Thoracic aorta (tissue), 2 donors: ENCODE measurements around the gene ADI1. TPM values are rescaled to one million over a fixed set of nuclear protein-coding genes. Genes with fewer than 3 reads are reported as not detected.

Source experiments
- ATAC-seq: fragments of 150-250 bp; one replicate; pipeline ENCODE4 v1.8.0; 2017; ENCODE audit warnings: low read depth; ENCODE audit not compliant: insufficient number of reproducible peaks, low FRiP score
- DNase-seq: peaks from one replicate; pipeline ENCODE4 v3.0.0-alpha.2; 2020; ENCODE audit warnings: low spot score
- H3K27ac ChIP-seq, 2 donors: fragments of 200-600 bp; sonication (generic); 1 replicate in 1 of 2; 2 replicates in 1 of 2; pipeline ENCODE4 v1.5.1; 2016; ENCODE audit warnings: mild to moderate bottlenecking in 2 of 2, moderate library complexity in 2 of 2
- H3K27me3 ChIP-seq: fragments of 200-600 bp; sonication (generic); replicated peaks from 2 replicates; pipeline ENCODE4 v1.6.0; 2016; ENCODE audit warnings: mild to moderate bottlenecking; ENCODE audit not compliant: insufficient read depth
- H3K36me3 ChIP-seq: fragments of 200-600 bp; sonication (generic); one replicate; pipeline ENCODE4 v1.5.1; 2016
- H3K4me1 ChIP-seq, 2 donors: fragments of 200-600 bp; sonication (generic); 1 replicate in 1 of 2; 2 replicates in 1 of 2; pipeline versions ENCODE4 v1.5.1 to v1.6.0; 2016; ENCODE audit warnings: low read depth in 2 of 2, mild to moderate bottlenecking in 1 of 2; ENCODE audit not compliant: control insufficient read depth in 1 of 2
- H3K4me3 ChIP-seq: fragments of 200-600 bp; sonication (generic); 2 replicates; pipeline ENCODE4 v1.5.1; 2016; ENCODE audit warnings: mild to moderate bottlenecking
- H3K9me3 ChIP-seq: fragments of 200-600 bp; sonication (generic); 2 replicates; pipeline ENCODE4 v1.5.1; 2016
- total RNA-seq, 2 donors: library from RNA; depleted of rRNA; stranded (reverse); fragments of >200 nt; gene quantifications; one replicate each; pipeline versions ENCODE4 v1.1.0 to v1.2.3, GENCODE V29; 2016
- TF ChIP-seq, protein P1 (sequence below): fragments of 200-600 bp; sonication (generic); IDR thresholded peaks from one replicate; pipeline ENCODE4 v1.5.1; 2019; ENCODE audit warnings: antibody characterized with exemption

The ADI1 gene
- total RNA-seq, 2 donors from 2014 or later: 120 to 126 TPM

DNA sequence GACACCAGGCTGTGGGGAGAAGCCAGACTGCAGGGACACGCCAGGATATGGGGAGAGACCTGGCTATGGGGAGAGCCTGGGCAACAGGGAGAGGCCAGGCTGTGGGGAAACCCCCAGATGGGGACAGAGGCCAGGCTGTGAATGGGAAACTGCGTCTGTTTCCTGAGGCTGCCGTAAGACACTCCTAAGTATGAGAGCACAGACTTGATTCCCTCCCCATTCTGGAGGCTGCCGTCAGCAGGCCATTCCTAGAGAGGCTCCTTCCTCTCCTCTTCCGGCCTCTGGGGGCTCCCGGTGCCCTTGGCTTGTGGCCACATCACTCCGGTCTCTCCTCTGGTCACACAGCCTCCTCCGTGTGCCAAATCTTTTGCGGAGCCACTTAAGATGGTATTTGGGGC lies 32.3 kb downstream of the ADI1 start:
- Histone ChIP-seq H3K36me3 (peaks cover 7% of the 10 kb centered on the region), H3K27me3 (no peaks in the 10 kb centered on the region), H3K4me3 (no peak overlapping the region), H3K4me1 (peaks cover 0 to 26% of the 10 kb centered on the region in 2 donors), H3K27ac (peak overlapping the region; percentile 4 to 45), H3K9me3 (no peaks in the 10 kb centered on the region)
- TF ChIP-seq, protein P1, sequence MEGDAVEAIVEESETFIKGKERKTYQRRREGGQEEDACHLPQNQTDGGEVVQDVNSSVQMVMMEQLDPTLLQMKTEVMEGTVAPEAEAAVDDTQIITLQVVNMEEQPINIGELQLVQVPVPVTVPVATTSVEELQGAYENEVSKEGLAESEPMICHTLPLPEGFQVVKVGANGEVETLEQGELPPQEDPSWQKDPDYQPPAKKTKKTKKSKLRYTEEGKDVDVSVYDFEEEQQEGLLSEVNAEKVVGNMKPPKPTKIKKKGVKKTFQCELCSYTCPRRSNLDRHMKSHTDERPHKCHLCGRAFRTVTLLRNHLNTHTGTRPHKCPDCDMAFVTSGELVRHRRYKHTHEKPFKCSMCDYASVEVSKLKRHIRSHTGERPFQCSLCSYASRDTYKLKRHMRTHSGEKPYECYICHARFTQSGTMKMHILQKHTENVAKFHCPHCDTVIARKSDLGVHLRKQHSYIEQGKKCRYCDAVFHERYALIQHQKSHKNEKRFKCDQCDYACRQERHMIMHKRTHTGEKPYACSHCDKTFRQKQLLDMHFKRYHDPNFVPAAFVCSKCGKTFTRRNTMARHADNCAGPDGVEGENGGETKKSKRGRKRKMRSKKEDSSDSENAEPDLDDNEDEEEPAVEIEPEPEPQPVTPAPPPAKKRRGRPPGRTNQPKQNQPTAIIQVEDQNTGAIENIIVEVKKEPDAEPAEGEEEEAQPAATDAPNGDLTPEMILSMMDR: no peak
- DNase-seq (no peak), ATAC-seq (no peak)

DNA sequence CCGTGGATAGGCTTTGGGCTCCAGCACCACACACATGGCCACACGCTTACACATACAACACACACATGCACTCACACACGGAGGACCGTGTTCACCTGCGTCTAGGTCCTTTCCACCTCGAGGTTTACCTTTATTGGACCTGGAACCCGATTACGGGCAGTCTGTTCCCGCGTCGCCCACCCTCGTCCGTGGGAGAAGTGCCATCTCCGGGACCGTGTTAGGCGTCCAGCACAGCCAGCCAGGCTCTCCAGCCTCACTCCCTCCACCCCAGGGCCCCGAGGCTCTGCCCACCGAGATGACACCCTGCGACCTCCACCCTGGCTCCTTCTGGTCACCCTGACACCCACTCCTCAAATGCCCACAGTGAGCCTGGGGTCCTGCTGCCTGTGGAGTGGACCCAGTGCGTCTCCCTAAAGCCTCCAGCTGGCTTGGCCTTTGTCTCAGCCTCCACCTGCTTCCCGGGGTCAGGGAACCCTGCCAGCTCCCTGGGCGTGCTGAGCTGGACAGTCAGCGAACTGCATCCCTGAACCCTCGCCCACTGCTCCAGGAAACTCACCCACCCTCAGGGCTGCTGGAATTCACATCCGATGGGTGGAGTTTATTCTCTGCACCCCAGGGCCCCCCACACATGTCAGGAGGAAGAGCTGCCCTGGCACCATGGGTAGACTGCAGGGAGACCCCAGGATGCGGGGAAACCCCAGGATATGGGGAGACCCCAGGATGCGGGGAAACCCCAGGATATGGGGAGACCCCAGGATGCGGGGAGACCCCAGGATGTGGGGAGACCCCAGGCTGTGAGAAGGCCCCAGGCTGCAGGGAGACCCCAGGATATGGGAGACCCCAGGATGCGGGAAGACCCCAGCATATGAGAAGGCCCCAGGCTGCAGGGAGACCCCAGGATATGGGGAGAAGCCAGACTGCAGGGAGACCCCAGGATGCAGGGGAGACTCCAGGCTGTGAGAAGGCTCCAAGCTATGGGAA lies 33.0 kb downstream of the ADI1 start:
- Histone ChIP-seq H3K27me3 (no peaks in the 10 kb centered on the region), H3K9me3 (no peaks in the 10 kb centered on the region), H3K4me1 (peaks cover 0 to 19% of the 10 kb centered on the region in 2 donors), H3K27ac (peak overlapping the region in 1 of 2 donors; percentile 4), H3K4me3 (no peak overlapping the region), H3K36me3 (peaks cover 7% of the 10 kb centered on the region)
- DNase-seq: no peak
- ATAC-seq: no peak
- TF ChIP-seq, protein P1: no peak

DNA sequence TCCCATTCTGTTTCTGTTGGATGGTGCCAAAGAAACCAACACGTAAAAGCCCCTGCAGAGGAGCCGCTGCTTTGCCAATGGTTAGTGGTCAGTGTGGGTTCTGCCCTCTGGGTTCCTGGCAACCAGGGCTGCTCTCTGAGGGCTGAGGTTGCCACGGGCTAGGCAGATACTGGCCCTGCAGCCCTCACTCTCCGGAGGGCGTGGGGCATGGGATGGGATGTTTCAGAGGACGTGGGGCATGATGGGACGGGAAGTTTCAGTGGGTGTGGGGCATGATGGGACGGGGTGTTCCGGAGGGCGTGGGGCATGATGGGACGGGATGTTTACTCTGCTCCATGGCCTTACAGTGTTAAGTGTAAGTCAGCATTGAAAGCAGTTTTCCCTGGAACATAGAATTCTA lies 34.2 kb downstream of the ADI1 start:
- peaks cover 7% of the 10 kb centered on the region for H3K36me3 ChIP-seq

DNA sequence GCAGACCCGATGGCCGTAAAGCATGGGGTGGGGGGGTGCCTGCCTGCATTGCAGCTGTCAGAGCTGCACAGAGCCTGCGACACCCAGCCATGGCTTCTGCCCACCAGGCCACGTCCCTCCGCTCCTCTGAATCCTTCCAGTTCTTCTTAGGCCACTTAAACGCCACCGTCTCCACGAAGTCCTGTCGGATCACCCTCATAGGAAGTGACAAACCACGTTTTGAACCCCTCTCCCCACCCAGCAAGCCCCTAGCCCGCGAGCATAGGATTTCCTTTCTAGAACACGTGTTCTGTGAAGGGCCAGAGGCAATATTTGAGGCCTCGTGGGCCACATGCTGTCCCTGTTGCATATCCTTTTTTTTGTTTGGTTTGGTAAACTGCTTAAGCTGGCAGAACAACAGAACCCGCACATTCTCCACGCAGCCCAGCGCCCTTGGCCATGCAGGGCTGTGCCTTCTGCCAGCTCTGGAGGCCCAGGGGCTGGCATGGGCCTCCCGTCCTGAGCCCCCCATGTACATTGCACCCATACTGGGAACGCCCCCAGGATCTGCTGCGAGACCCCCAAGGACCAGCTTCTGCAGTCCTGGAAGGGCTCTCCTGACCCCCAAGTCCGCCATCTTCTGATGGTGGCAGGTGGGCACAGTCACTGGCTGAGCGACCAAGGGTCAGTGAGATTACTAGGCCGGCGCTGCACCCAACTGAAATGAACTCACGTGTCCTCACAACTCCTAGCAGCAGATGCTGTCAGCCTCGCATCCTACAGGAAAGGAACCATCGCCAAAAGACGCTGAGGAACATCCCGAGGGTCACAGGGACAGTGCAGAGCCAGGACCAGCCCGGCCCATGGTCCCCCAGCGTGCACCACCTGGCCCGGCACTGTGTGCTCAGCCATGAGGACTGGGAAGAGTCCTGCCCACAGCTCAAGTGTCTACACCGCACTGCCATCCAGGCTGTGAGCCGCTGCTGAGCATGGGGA lies 35.1 kb downstream of the ADI1 start:
- DNase-seq: no peak
- Histone ChIP-seq H3K4me3 (no peak overlapping the region), H3K27me3 (no peaks in the 10 kb centered on the region), H3K9me3 (no peaks in the 10 kb centered on the region), H3K4me1 (peaks cover 0 to 18% of the 10 kb centered on the region in 2 donors), H3K36me3 (peaks cover 15% of the 10 kb centered on the region), H3K27ac (no peak overlapping the region)
- TF ChIP-seq, protein P1: no peak
- no peak for ATAC-seq

More for the DNA sequence above, 34.2 kb downstream of the ADI1 start:
- Histone ChIP-seq H3K4me1 (peaks cover 0 to 18% of the 10 kb centered on the region in 2 donors), H3K9me3 (no peaks in the 10 kb centered on the region), H3K4me3 (no peak overlapping the region), H3K27me3 (no peaks in the 10 kb centered on the region), H3K27ac (no peak overlapping the region)
- TF ChIP-seq, protein P1: no peak
- no peak for ATAC-seq
- no peak for DNase-seq
